GM12891 (cell line): ENCODE data around the gene SMAD6.

Source experiments
- DNase-seq: peaks from one replicate; pipeline ENCODE4 v3.0.0; 2011; ENCODE audit warnings: low spot score; ENCODE audit not compliant: insufficient read length
- FAIRE-seq: peaks from 2 replicates; lab custom pipeline; 2011; peaks lifted over from hg19 to GRCh38; lab: Jason Lieb, UNC
- PAX5 ChIP-seq: IDR thresholded peaks from 2 replicates; pipeline ENCODE4 v1.6.1; 2011; ENCODE audit warnings: low read length, moderate library complexity, mild to moderate bottlenecking; ENCODE audit not compliant: insufficient read depth, severe bottlenecking
- POLR2A ChIP-seq: IDR thresholded peaks from 2 replicates; pipeline ENCODE4 v1.6.1; 2011; ENCODE audit warnings: low read depth, low read length, control low read depth
- POLR2AphosphoS5 ChIP-seq: IDR thresholded peaks from 2 replicates; pipeline ENCODE4 v1.6.1; 2011; ENCODE audit warnings: low read depth, low read length, control low read depth
- POU2F2 ChIP-seq: IDR thresholded peaks from 2 replicates; pipeline ENCODE4 v1.6.1; 2011; ENCODE audit warnings: low read depth, mild to moderate bottlenecking, control low read depth, low read length, moderate library complexity
- SPI1 ChIP-seq: IDR thresholded peaks from 2 replicates; pipeline ENCODE4 v1.6.1; 2011; ENCODE audit warnings: low read depth, low read length, control low read depth
- TAF1 ChIP-seq: IDR thresholded peaks from 2 replicates; pipeline ENCODE4 v1.6.1; 2011; ENCODE audit warnings: low read depth, low read length, control low read depth

Gene SMAD6

GRCh38 chr15:66691727-66692126, 10.3 kb upstream of the SMAD6 start:
- DNase-seq: no peak
- TF ChIP-seq POU2F2: no peak
- no peak for TF ChIP-seq PAX5
- no peak for TF ChIP-seq POLR2A
- TF ChIP-seq SPI1: no peak
- TF ChIP-seq TAF1: no peak
- TF ChIP-seq POLR2AphosphoS5: no peak
- no peak for FAIRE-seq

- TF ChIP-seq POU2F2 (no peak), POLR2A (no peak), SPI1 (no peak), PAX5 (no peak), POLR2AphosphoS5 (no peak), TAF1 (no peak)
- FAIRE-seq: no peak
These were observed 9.6 kb upstream of the SMAD6 start for GRCh38 chr15:66692391-66692790.

DNA sequence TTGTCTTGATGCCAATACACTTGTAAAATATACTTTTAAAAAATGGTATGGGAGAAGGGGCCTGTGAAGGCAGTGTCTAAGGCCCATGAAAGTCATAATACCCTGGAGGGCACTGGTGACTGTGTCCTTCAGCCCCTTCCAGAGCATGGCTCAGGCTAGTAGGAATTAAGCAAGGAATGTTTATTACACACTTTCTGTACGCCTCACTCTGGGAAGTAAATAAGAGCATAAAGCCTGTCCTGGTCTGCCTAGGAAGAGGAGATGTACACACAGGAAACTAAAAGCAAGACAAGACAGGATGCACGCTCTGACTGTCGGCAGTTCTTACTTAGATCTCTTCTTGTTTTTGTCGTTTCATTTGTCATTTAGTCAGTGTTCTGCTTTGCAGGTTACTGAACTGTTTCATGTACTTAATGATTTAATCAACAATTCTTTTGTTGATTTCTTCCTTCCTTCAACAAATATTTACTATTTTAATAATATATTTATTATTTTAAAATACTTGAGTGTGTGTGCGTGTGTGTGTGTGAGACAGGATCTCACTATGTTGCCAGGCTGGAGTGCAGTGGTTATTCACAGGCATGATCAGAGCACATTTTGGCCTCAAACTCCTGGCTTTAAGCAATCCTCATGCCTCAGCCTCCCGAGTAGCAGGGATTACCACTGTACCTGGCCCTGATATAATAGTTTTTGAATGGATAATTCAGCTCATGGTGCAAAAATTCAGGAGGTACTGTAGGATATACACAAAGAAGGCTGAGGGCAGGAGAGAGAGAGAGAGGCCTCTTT, 9.0 kb upstream of the SMAD6 start:
- TF ChIP-seq POLR2AphosphoS5 (no peak), POU2F2 (no peak), TAF1 (no peak), PAX5 (no peak), SPI1 (no peak), POLR2A (no peak)
- FAIRE-seq: peak; percentile 69

More at GRCh38 chr15:66692391-66692790, 9.6 kb upstream of the SMAD6 start:
- DNase-seq: no peak

DNA sequence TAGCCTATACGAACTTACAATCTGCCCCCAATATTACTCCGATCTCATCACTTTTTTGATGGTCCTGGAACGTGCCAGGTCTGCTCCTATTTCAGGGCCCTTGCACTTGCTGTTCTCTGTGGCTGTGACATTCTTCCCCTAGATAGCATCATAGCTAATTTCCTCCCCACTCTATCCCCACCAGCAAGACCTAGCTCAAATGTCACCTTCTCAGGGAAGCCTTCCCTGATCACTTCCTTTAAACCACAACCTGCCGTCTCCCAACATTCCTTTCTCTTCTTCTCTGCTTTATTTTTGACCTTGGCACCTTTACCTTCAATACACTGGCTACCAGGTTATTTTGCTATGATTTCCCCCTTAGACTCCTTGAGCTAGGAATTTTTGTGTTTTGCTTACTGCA, 5.3 kb upstream of the SMAD6 start:
- DNase-seq: no peak
- no peak for FAIRE-seq
- TF ChIP-seq PAX5 (no peak), POU2F2 (no peak), POLR2A (no peak), POLR2AphosphoS5 (no peak), SPI1 (no peak), TAF1 (no peak)

More for the DNA sequence above, 9.0 kb upstream of the SMAD6 start:
- no peak for DNase-seq

DNA sequence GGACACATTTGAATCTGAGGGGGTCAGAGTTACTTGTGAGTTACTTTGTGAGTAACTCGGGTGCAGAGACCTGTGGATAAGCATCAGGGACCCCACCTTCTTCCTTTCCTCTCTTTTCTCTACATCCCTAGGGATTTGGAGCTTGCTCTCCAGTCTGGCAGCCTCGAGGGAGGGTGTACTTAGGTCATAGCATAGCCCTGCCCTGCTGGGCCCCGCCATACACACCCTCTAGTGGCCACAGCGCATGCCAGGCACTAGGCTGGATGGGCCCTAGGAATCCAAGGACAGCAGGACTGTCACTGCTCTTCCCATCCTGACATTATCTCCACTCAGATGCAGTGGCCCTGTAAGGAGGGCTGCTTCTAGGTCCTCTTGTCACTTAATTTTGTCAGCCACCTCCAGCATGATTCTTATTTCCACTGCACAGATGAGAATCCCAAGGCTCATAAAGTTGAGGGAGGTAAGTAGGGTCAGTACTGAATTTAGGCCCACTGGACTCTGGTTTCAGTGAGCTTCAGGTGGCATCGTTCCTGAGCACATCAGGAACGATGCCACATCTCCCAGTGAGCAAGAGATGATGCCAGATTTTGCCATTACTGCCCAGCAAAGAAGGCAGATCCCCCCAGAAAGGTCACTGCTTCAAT, 3.6 kb upstream of the SMAD6 start:
- no peak for TF ChIP-seq POU2F2
- TF ChIP-seq POLR2A: no peak
- no peak for TF ChIP-seq PAX5
- TF ChIP-seq TAF1: no peak
- no peak for TF ChIP-seq POLR2AphosphoS5
- no peak for TF ChIP-seq SPI1
- FAIRE-seq: no peak
- DNase-seq: no peak

GRCh38 chr15:66698971-66699370, 3.1 kb upstream of the SMAD6 start:
- DNase-seq (no peak), FAIRE-seq (no peak)
- TF ChIP-seq POLR2A (no peak), POU2F2 (no peak), PAX5 (no peak), SPI1 (no peak), TAF1 (no peak), POLR2AphosphoS5 (no peak)

DNA sequence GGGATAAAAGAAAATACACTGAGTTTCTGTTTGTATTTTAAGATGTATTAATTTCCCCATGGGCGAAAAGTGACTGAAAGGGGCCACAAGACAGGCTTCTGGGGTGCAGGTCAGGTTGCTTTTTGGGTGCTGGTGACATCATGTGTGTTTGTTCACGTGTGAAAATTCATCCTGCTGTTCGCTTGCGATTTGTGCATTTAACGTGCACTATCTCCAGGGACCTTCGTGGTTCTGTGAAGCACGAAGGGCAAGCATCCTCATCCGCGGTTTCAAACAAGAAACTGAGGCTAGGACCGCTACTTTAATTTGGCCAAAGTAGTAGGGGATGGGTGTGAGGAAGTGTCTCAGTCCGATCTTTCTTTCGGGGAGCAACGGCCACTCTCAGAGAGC, 1.6 kb upstream of the SMAD6 start:
- no peak for DNase-seq
- peak; percentile 68 for FAIRE-seq
- TF ChIP-seq POLR2A: no peak
- no peak for TF ChIP-seq PAX5
- TF ChIP-seq TAF1: no peak
- no peak for TF ChIP-seq POU2F2
- TF ChIP-seq POLR2AphosphoS5: no peak
- no peak for TF ChIP-seq SPI1

GRCh38 chr15:66700802-66701421, 1.1 kb upstream of the SMAD6 start:
- no peak for TF ChIP-seq PAX5
- TF ChIP-seq TAF1: no peak
- TF ChIP-seq POLR2A: no peak
- no peak for TF ChIP-seq POU2F2
- no peak for TF ChIP-seq SPI1
- TF ChIP-seq POLR2AphosphoS5: no peak
- DNase-seq (peak; percentile 86), FAIRE-seq (peak; percentile 66)

DNA sequence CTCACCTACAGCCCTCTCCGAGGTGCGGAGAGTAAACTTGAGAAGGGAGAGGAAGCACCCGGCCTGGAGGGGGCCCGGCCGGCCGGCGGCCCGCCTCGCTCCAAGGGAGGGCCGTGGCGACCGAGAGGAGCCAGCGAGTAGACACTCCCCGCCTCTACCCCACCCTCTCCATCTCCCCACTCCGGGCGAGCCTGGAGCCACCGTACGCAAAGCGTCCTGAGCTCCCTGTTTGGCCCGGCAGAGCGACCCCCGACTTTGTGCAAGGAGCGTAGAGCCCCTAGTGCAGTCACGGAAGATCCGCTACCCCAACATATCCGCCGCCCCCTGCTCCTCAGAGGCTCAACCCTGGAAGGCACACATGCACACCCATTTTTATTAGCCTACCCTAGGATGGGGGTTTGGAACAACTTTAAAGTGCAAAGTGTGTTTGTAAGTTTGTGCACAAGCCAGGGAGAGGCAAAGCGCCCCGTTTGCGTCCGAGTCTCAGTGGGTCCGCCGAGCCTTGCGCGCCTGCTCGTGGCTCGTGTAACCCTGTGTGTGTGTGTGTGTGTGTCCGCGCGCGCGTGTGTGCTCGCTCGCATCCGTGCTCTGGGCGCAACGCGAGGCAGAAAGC, 508 bp upstream of the SMAD6 start:
- FAIRE-seq (peak; percentile 58), DNase-seq (peak; percentile 53)
- no peak for TF ChIP-seq POU2F2
- TF ChIP-seq POLR2A: no peak
- no peak for TF ChIP-seq PAX5
- TF ChIP-seq POLR2AphosphoS5: no peak
- TF ChIP-seq TAF1: no peak
- no peak for TF ChIP-seq SPI1
